Fibroblast of lung (primary cell): ENCODE data around the gene GABBR2.

Experiments used
- EZH2 ChIP-seq: IDR thresholded peaks from 2 replicates; pipeline ENCODE4 v1.5.1; 2012; ENCODE audit warnings: low read length, control low read depth, mild to moderate bottlenecking; ENCODE audit errors: missing control alignments
- TF ChIP-seq, protein P1 (sequence below), 2 donors: IDR thresholded peaks in 1 of 2; conservative IDR thresholded peaks in 1 of 2; 1 replicate in 1 of 2; 2 replicates in 1 of 2; pipeline ENCODE4 v1.5.1; 2011 to 2012; ENCODE audit warnings: low read length in 2 of 2, control low read depth in 1 of 2, inconsistent platforms in 1 of 2, low read depth in 1 of 2, mild to moderate bottlenecking in 1 of 2

DNA sequence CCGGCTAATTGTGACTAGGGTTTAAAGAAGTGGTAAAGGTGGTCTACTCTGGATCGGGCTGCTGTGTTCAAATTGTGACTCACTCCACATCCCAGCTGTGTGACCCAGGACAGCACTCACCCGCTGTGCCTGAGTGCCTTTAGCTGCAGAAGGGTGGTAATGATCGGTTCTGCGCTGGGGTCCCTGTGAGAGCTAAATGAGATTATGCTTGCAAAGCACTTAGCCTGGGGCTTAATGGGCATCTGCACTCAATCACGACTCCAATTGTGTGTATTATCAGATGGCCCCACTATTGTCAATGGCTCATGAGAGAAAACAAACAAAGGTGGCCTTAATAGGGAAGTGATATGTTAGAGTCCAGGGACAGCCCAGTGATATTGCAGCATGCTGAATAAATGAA, 428.2 kb downstream of the GABBR2 start:
- TF ChIP-seq, protein P1, sequence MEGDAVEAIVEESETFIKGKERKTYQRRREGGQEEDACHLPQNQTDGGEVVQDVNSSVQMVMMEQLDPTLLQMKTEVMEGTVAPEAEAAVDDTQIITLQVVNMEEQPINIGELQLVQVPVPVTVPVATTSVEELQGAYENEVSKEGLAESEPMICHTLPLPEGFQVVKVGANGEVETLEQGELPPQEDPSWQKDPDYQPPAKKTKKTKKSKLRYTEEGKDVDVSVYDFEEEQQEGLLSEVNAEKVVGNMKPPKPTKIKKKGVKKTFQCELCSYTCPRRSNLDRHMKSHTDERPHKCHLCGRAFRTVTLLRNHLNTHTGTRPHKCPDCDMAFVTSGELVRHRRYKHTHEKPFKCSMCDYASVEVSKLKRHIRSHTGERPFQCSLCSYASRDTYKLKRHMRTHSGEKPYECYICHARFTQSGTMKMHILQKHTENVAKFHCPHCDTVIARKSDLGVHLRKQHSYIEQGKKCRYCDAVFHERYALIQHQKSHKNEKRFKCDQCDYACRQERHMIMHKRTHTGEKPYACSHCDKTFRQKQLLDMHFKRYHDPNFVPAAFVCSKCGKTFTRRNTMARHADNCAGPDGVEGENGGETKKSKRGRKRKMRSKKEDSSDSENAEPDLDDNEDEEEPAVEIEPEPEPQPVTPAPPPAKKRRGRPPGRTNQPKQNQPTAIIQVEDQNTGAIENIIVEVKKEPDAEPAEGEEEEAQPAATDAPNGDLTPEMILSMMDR (conservative IDR thresholded peaks at IDR 0.05 in 1 of 2, IDR thresholded peaks at IDR 0.05 in 1 of 2; ENCODE audit: low read depth in 1 of 2, low read length in 2 of 2) = no peak
- no peak for TF ChIP-seq EZH2
